ENCODE results near the gene HPD. TPM values are rescaled to one million over a fixed set of nuclear protein-coding genes. Genes with fewer than 3 reads are reported as not detected.
A peak's percentile ranks its signal among the peaks of the same experiment; 100 is the strongest.

The HPD gene
- total RNA-seq, 3 donors from 2014 or later = 0.63 to 1.0 TPM; not detected in 1

GRCh38 chr12:121812921-121813896 is 45.5 kb downstream of the HPD start:
- intact Hi-C loops (cut with DNase I, micrococcal nuclease) = no loop called here
- Histone ChIP-seq H3K36me3 (ENCODE audit: low read depth) (no peaks in the 10 kb centered on the region), H3K4me1 (ENCODE audit: low read depth) (peaks cover 30% of the 10 kb centered on the region), H3K4me3 (no peak overlapping the region), H3K9me3 (no peaks in the 10 kb centered on the region)
- ATAC-seq (peak; percentile 2), DNase-seq (peak in 2 of 3 donors; percentile 41 to 58)
- TF ChIP-seq CTCF (IDR thresholded peaks at IDR 0.05) = no peak

GRCh38 chr12:121812320-121812871 is 46.3 kb downstream of the HPD start:
- peak overlapping the region; percentile 16 for H3K4me3 ChIP-seq
- DNase-seq (peak; percentile 84 to 88 (median 86)), ATAC-seq (peak; percentile 93)
- H3K4me1 ChIP-seq (ENCODE audit: low read depth) = peaks cover 30% of the 10 kb centered on the region
- H3K9me3 ChIP-seq = no peaks in the 10 kb centered on the region
- intact Hi-C loops (cut with DNase I, micrococcal nuclease) = no loop called here
- no peaks in the 10 kb centered on the region for H3K36me3 ChIP-seq (ENCODE audit: low read depth)
- peak; percentile 29 for TF ChIP-seq CTCF (IDR thresholded peaks at IDR 0.05)

DNA sequence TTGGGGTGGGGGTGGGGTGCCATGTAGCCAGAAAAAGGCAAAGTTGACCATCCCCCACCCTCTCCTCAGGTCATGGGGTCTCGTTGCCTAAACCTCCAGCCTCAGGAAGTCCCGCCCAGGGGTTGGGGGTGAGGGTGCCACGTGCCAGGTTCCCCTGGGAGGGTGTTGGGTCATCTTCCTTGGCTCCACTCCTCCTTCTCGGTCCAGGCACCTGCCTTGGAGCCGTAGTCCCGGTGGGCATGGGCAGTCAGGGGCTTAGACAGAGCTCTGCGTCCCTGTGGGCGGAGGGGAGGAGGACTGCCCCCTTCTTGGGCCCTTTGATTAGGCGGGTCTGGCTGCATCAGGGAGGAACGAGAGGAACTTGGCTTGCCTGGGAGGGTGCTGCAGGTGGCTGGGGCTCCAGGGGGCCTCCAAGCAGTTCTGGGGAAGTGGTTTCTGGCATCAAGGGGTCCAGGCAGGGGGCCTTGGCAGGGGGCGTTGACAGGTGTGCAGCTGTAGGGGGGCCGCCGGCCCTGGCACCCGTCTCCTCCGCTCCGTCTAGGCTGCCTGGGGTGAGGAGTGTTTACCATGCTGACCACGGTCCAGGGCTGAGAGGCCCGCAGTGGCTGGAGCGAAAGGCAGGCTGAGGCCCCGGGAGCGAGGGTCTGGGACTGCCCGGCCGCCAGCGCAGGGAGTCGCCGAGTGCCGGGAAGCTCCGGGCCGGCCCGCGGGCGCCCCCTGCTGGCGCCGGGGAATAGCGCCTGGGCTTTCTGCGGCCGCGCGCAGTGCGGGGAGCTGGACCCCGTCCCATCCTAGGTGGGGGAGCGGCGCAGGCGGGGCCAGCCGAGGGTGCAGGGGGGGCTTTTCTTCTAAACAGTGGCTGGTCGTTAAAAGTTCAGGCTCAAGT is 47.0 kb downstream of the HPD start:
- peak; percentile 94 for ATAC-seq
- intact Hi-C loops (cut with DNase I, micrococcal nuclease) = no loop called here
- Histone ChIP-seq H3K9me3 (no peaks in the 10 kb centered on the region), H3K4me1 (ENCODE audit: low read depth) (peaks cover 34% of the 10 kb centered on the region), H3K4me3 (peak overlapping the region; percentile 16), H3K36me3 (ENCODE audit: low read depth) (no peaks in the 10 kb centered on the region)
- peak; percentile 98 for TF ChIP-seq CTCF (IDR thresholded peaks at IDR 0.05)
- DNase-seq = peak; percentile 70 to 83 (median 78)

GRCh38 chr12:121810833-121811433 is 47.7 kb downstream of the HPD start:
- Histone ChIP-seq H3K4me3 (no peak overlapping the region), H3K36me3 (ENCODE audit: low read depth) (no peaks in the 10 kb centered on the region), H3K4me1 (ENCODE audit: low read depth) (peaks cover 41% of the 10 kb centered on the region), H3K9me3 (no peaks in the 10 kb centered on the region)
- DNase-seq (no peak), ATAC-seq (no peak)
- TF ChIP-seq CTCF (IDR thresholded peaks at IDR 0.05) = no peak
- intact Hi-C loops (cut with DNase I, micrococcal nuclease) = no loop called here

GRCh38 chr12:121810234-121810817 is 48.3 kb downstream of the HPD start:
- ATAC-seq = no peak
- Histone ChIP-seq H3K9me3 (no peaks in the 10 kb centered on the region), H3K4me1 (ENCODE audit: low read depth) (peaks cover 44% of the 10 kb centered on the region), H3K4me3 (no peak overlapping the region), H3K36me3 (ENCODE audit: low read depth) (no peaks in the 10 kb centered on the region)
- intact Hi-C loops (cut with DNase I, micrococcal nuclease) = no loop called here
- no peak for TF ChIP-seq CTCF (IDR thresholded peaks at IDR 0.05)
- peak in 1 of 3 donors; percentile 54 for DNase-seq
